NCI-H2196 (cell line): ENCODE data around the gene CDKN1A.
A peak's percentile ranks its signal among the peaks of the same experiment; 100 is the strongest.

ENCODE experiments used
- DNase-seq: peaks from one replicate; lab custom pipeline; 2025; ENCODE audit not compliant: unreplicated experiment; lab: John Stamatoyannopoulos, UW

The CDKN1A gene

DNA sequence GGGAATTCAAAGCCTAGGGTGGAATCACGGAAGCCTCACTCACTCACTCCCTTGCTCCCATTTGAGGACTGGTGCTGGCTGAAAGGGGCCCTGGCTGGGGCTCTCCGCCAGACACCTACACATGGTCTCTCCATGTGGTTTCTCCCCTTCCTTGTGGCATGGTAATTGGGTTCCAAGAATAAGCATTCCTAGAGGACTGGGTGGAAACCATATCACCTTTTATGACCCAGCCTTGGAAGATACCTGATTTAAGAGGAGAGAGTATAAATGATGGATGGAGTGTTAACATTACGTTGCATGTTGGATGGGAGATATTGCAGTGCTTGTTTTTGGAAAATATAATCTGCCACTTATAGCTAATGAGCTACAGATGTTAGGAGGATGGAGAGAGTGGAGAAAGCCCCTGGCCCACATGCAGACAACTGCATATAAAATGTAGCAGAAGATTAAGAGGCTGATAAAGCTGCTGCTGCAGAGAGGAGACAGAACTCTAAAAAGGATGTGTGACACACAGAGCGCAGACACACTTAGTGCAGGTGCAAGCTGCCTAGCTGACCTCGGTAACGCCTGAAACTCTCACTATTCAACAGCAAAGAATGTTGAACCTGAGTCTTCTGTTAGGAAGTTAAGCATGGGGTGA lies 23.3 kb upstream of the CDKN1A start:
- no peak for DNase-seq

DNA sequence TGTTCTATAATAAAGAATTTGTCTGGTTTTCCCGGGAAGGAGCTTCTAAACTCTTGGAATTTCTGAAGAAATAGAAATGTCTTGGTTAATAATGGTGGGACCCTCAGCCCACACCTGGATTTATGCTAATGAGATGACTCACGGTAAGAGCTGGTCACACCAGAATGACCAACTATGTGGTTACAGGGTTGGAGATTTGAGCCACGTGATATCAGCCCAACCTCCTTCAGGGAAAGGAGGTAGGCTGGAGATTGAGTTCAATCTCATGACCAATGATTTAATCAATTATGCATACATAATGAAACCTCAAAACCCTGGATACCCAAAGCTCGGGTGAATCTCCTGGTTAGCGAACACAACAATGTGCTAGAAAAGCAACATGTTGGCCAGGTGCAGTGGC lies 22.1 kb upstream of the CDKN1A start:
- DNase-seq: no peak

DNA sequence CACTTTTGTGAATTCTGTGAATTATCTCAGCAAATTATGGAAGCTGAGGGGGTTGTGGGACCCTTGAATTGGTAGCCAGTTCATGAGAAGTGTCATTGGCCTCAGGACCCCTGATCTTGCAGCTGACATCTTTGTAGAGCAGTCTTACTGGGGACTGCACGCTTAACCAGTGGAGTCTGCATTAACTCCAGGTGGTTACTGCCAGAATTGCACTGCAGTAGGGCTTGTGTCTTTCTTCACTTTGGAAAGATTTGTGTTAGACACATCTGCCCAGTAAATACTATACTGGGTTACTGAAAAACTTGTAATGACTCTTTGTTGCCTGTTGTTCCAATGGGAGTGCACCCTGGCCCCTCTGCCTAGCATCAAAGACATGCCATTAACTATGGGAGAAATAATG lies 21.2 kb upstream of the CDKN1A start:
- no peak for DNase-seq

DNA sequence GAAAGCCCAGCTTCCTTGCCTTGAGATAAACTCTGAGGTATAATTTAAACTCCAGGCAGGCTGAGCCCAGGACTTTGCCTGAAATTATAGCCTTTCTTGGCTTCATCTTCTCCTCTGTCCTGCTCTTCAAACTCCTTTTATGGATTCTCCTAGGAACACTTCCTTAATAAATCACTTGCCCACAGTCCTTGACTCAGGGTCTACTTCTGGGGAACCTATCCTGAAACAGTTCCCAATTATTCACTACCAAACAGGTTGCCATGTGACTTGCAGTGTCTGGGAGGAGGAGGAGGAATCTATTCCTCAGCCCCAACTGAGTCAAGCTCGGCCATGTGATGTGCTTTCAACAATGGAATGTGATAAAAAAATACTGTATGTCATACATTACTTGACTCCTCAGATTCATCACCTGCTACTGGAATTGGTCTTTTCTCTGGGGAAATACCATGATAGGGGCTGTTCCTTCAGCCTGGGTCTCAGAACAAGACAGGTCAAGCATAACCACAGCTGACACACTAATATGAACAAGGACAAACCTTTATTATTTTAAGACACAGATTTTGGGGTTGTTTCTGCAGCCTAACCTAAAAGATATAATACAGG lies 20.5 kb upstream of the CDKN1A start:
- no peak for DNase-seq

DNA sequence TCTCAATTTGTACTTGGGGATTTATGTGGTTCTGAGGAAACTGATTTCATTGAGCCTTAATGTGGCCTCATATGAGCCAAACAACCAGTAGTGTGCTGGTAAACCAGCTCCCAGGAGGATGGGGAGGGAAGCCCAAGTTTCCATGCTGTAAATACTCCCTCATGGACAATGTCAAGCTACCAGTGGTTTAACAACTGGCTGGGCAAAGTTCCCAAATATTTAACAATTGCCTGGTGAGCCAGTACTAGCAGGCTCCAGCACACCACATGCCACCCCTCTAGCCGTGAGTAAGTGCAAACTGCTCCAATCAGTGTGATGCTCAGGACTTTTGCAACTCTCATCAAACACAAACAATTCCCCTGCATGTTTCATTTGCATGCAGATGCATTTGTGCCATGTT lies 19.2 kb upstream of the CDKN1A start:
- DNase-seq: no peak

DNA sequence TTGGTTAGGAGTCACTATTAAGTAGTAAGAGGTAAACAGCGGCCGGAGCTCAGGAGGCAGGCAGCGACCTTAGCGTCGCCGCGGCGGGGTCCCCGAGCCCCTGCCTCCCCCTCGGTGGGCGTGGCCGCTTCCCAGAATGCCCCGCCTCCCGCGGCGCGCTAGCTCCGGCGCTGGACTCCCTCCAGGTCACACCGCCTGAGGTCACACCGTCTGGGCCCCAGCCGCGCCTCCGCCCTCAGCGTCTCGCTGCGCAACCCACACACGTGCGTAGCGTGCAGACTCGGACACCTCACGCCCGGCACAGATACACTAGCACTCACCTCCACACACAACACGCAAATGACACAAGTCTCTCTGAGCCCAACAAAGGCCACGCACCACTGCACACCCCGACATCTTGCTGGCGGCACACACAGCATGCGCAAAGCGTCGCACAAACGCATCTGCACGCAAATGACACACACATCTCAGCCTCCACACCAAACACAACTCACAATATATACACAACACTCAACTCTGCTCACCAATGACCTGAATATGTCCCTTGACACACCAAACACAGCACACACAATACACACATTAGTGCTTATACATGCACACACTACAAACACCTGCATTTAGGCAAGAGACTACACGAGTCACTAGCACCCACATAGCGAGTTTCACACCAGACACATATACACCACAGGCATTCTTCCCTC lies 17.6 kb upstream of the CDKN1A start:
- DNase-seq: no peak

DNA sequence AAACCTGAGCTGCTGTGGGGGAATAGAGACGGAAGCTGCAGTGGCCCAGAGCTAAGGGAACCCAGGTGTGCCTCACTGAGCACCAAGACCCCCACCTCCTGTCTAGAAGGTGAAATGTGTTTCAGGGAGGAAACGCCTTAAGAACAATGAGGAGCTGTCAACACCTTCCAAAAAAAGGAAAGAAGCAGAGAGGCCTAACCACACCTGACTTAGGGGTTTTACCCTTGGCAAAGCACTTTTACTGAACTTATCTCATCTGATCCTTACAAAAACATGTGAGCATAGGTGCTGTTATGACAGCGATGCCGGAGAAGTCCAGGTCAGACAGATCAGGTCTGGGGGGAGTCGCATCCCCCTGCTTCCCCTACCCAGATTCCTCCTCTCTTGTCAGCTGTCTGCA lies 16.1 kb upstream of the CDKN1A start:
- no peak for DNase-seq

DNA sequence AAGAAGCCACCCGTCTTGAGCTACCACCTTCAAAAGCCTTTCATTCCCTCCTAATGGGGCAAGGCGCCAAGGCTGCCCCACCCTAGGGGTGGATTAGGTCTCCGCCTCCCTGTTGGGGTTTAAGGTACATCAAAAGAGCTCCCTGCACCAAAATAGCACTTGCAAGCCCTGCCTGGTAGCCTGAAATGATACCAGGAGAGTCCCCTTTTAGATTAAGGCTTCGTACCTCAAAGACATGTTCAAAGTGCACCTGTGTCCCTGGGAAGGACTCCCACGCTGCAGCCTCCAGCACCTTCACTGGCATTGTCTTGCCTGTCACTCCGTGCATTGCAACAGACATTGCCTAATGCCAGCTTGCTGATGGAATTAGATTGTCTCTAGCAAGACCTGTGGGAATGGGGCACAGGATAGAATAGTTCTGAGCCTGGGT lies 15.7 kb upstream of the CDKN1A start:
- no peak for DNase-seq

DNA sequence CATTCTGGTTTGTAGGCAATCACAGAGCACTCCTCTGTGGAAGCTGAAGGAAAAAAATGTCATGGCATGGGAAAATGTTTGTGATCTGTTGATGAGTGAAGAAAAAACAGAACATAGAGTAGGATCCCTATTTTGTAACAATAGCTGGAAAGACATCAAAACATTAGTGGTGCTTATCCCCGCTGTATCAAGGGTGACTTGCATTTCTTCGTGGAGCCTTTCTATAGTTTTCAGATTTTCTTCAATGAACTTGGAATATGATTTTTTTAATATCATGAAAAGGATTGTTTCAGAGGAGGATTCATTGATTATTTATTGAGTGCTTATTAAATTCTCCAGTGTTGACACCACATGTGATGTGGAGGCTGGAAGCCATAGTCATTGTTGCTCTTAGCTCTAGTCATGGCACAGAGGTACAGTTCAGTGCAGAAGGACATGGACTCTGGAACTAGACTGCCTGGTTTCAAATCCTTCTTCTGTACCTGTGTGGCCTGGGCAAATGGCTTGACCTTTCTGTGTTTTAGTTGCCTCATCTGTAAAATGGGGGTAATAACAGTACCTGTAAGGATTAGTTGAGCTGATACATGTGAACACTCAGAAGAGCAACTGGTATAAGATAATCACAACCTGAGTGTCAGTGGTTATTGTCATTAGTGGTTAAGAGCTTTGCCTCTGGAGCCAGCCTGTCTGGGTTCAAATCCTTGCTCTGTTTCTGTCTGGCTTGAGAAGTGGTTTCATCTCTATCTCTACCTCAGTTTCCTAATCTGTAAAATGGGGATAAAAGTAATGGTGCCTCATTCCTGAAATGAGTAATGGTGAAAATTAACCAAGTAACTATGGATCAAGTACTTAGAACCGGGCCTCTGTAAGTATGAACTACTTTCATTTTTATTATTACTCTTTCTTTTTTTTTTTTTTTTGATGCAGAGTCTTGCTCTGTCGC lies 14.7 kb upstream of the CDKN1A start:
- DNase-seq: no peak

DNA sequence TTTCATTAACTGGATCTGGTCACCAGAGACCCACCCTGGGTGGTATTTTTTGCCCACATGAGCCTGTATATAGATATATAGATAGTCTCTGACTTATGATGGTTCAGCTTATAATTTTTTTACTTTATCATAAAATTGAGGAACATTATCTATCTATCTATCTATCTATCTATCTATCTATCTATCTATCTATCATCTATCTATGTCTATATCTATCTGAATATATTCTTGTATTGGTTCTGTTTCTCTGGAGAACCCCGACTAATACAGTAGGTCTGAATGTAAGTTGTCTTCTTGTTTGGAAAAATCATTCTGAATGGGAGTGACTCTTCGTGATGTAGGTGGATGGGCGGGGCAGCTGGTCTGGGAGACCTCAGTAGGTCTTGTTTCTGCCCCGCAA lies 13.3 kb upstream of the CDKN1A start:
- DNase-seq: no peak

DNA sequence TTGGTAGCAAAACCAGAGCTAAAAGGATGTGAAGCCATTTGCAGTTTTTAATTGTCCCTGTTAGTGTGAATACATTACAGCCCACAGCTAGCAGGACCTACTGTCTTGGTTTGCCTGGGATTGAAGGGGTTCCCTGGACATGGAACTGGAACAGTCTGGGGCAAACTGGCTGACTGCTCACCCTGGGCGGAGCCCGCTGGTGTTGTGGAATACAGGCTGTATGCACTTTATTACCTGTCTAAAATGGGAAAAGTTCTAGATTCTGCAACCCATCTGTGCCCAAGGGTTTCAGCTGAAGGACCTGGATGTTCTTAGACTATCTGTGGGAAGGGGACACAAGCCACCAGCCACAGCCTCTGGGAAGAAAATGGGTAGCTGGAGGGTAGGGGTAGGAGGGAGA lies 12.2 kb upstream of the CDKN1A start:
- no peak for DNase-seq

DNA sequence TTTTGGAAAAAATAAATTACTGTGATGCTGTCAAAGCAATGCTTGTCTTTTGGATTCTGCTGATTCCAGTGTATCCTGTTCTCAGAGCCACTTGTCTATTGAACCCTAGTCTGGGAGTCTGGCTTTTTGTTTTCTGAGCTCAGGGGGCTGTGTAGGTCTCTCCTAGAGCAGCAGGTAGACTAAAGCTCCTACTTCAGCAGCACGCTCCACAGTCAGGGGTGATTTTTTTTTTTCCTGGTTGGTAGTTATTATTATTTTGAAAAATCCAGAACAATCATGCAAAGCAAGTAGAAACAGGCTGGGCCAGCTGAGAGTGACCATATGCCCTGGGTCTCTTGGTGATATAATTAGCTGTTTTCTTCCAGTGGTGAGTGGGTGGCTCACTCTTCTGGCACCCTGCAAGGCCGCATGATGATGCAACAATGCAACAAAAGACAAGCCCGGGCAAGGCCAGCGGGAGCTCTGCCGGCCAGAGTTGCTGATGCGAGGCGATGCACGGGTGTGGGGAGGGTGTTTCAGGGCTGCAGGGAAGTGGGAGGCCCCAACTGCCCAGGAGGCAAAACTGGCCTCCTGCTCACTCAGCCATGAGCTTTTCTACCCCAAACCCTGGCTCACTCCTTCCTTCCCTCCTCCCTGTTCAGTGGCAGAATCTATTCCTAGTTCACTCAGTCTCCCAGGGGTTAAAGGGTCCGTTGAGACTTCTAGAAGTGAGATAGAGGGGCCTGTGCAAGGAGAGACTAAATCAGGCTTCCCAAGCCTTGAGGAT lies 11.5 kb upstream of the CDKN1A start:
- peak; percentile 93 for DNase-seq

DNA sequence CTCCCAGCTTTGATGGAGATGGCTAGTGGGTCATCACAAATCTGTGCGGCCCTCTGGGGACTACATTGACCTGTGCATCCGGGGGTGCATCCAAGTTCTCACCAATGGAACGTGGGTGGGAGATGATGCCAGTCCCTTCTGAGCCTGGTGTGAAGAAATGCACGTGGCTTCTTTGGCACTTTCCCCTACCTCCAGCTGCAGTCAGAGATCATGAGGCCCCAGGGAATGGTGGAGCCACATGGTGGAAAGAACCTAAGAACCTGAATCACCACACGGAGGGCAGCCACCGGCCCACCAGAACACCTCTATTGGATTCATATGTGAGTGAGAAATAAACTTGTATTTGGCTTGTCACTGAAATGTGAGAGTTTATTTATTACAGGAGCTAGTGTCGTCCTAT lies 9.9 kb upstream of the CDKN1A start:
- DNase-seq: no peak

DNA sequence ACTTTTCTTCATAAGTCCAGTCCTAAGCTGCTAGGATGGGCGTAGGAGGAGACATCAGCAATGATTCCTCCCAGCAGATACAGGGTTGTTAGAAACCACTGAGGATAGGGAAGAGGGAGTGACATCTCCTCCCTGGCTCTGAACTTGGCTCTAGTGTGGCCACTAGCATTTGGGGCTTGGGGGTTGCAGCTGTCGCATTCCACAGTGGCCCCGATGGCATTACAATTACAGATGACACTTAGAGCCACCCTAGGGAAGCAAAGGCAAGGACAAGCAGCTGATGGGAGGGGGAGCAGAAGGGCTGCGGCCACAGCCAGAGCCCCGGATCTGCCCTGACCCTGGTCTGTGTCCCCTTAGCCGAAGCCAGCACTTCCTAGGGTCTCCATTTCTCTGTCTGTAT lies 9.5 kb upstream of the CDKN1A start:
- no peak for DNase-seq

DNA sequence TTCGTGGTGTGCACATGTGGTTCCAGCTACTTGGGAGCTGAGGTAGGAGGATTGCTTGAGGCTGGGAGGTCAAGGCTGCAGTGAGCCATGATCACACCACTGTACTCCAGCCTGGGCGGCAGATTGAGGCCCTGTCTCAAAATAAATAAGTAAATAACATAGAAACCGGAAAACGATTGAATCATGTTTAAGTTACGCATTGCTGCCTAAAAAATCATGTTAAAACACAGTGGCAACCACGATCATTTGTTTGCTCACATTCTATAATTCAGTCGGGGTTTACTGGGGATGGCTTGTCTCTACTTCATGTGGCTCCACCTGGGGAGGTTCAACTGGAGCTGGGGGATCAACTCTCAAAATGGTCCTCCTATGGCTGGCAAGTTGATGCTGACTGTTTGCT lies 8.2 kb upstream of the CDKN1A start:
- DNase-seq: no peak

DNA sequence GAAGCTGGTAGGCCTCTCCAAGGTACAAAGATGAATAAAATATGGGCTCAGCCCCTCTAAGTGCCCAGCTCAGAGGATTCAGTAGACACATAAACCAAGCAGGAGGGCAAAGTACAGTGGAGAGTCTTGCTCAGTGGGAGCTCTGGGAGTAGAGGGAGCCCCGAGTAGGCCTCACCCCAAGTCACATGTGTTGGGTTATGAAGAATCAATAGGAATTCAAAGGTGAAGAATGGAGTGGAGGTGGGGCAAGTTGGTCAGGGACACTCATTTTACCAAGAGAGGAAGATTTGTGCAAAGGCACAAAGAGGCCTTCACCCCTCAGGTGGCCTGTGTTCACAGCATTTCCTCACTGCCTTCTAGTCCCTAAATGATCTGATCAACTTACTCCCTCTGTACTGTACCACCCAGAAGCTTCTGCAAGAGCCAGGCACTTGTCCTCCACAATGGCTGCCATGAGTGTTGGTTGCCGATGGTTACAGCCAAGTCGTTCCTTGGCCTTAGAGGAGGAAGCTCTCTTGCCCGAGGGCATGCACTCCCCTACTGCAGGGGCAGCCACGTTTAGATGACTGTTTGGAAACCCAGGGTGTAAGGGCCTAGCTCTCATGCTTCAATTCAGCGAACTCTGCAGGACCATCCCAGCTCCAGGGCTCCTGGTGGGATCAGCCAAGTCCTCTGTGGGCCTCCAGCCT lies 6.7 kb upstream of the CDKN1A start:
- DNase-seq: peak; percentile 32

DNA sequence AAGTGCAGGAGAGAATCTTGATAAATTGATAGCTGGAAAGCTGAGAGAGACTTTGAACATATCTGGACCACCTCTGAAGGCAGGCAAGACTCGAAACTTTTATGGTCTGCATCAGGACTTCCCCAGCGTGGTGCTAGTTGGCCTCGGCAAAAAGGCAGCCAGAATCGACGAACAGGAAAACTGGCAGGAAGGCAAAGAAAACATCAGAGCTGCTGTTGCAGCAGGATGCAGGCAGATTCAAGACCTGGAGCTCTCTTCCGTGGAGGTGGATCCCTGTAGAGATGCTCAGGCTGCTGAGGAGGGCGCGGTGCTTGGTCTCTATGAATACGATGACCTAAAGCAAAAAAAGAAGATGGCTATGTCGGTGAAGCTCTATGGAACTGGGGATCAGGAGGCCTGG lies 4.6 kb upstream of the CDKN1A start:
- no peak for DNase-seq

DNA sequence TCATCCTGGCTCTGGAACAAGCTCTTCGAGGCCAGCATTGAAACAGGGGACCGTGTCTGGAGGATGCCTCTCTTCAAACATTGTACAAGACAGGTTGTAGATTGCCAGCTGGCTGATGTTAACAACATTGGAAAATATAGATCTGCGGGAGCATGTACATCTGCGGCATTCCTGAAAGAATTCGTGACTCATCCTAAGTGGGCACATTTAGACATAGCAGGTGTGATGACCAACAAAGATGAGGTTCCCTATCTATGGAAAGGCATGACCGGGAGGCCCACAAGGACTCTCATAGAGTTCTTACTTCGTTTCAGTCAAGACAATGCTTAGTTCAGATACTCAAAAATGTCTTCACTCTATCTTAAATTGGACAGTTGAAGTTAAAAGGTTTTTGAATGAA lies 3.6 kb upstream of the CDKN1A start:
- no peak for DNase-seq

DNA sequence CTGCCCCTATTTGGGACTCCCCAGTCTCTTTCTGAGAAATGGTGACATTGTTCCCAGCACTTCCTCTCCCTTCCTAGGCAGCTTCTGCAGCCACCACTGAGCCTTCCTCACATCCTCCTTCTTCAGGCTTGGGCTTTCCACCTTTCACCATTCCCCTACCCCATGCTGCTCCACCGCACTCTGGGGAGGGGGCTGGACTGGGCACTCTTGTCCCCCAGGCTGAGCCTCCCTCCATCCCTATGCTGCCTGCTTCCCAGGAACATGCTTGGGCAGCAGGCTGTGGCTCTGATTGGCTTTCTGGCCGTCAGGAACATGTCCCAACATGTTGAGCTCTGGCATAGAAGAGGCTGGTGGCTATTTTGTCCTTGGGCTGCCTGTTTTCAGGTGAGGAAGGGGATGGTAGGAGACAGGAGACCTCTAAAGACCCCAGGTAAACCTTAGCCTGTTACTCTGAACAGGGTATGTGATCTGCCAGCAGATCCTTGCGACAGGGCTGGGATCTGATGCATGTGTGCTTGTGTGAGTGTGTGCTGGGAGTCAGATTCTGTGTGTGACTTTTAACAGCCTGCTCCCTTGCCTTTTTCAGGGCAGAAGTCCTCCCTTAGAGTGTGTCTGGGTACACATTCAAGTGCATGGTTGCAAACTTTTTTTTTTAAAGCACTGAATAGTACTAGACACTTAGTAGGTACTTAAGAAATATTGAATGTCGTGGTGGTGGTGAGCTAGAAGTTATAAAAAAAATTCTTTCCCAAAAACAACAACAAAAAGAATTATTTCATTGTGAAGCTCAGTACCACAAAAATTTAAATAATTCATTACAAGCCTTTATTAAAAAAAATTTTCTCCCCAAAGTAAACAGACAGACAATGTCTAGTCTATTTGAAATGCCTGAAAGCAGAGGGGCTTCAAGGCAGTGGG lies 2.1 kb upstream of the CDKN1A start:
- DNase-seq: peak; percentile 62
